HG02884 (cell line): ENCODE data around the gene MAPK8IP3.
A peak's percentile ranks its signal among the peaks of the same experiment; 100 is the strongest.

Source experiments
- ATAC-seq: cut with Tn5 transposase; IDR thresholded peaks from one replicate; pipeline ENCODE4 v1.9.1; 2021; ENCODE audit warnings: mild to moderate bottlenecking, moderate library complexity; ENCODE audit not compliant: unreplicated experiment

Gene MAPK8IP3

GRCh38 chr16:1705688-1706385 is at the start of gene MAPK8IP3:
TSS of gene MAPK8IP3 (plus strand) at chr16:1706195. CDS start at chr16:1706340, 145 bp downstream.
- peak; percentile 72 for ATAC-seq

GRCh38 chr16:1656808-1657617 is 49.0 kb upstream of the MAPK8IP3 start:
- ATAC-seq, result no peak

GRCh38 chr16:1657841-1658240 is 48.2 kb upstream of the MAPK8IP3 start:
- no peak for ATAC-seq

- no peak for ATAC-seq
Observed at GRCh38 chr16:1659031-1659430, 47.0 kb upstream of the MAPK8IP3 start.

- ATAC-seq, result no peak
Observed at GRCh38 chr16:1661826-1662225, 44.2 kb upstream of the MAPK8IP3 start.

GRCh38 chr16:1662543-1662942 is 43.5 kb upstream of the MAPK8IP3 start:
- ATAC-seq, result no peak

GRCh38 chr16:1665829-1666228 is 40.2 kb upstream of the MAPK8IP3 start:
- no peak for ATAC-seq

GRCh38 chr16:1666316-1666715 is 39.7 kb upstream of the MAPK8IP3 start:
- ATAC-seq, result no peak

GRCh38 chr16:1667271-1667670 is 38.7 kb upstream of the MAPK8IP3 start:
- ATAC-seq, result no peak

- ATAC-seq, result no peak
Observed at GRCh38 chr16:1667916-1668315, 38.1 kb upstream of the MAPK8IP3 start.

GRCh38 chr16:1668612-1669319 is 37.2 kb upstream of the MAPK8IP3 start:
- ATAC-seq, result no peak

GRCh38 chr16:1669698-1670097 is 36.3 kb upstream of the MAPK8IP3 start:
- ATAC-seq, result no peak

GRCh38 chr16:1670371-1670770 is 35.6 kb upstream of the MAPK8IP3 start:
- ATAC-seq, result no peak

- ATAC-seq, result no peak
Observed at GRCh38 chr16:1670866-1671265, 35.1 kb upstream of the MAPK8IP3 start.

- no peak for ATAC-seq
Observed at GRCh38 chr16:1673424-1674151, 32.4 kb upstream of the MAPK8IP3 start.

GRCh38 chr16:1674306-1674705 is 31.7 kb upstream of the MAPK8IP3 start:
- no peak for ATAC-seq

- no peak for ATAC-seq
Observed at GRCh38 chr16:1674751-1675664, 31.0 kb upstream of the MAPK8IP3 start.

GRCh38 chr16:1676661-1677060 is 29.3 kb upstream of the MAPK8IP3 start:
- no peak for ATAC-seq

- ATAC-seq, result no peak
Observed at GRCh38 chr16:1677339-1677738, 28.7 kb upstream of the MAPK8IP3 start.

GRCh38 chr16:1677942-1678499 is 28.0 kb upstream of the MAPK8IP3 start, which contains the start of gene JPT2:
TSS of gene JPT2 (plus strand) at chr16:1678279. CDS start at chr16:1678313, 34 bp downstream.
- peak; percentile 89 for ATAC-seq
